Liver (tissue), 9 donors: ENCODE data around the gene FSIP1. TPM values are rescaled to one million over a fixed set of nuclear protein-coding genes. Genes with fewer than 3 reads are reported as not detected.

Experiments
- DNase-seq: peaks from one replicate; pipeline ENCODE4 v3.0.0-alpha.2; 2017; ENCODE audit warnings: low spot score
- H3K27ac ChIP-seq, 2 donors: one replicate each; pipeline ENCODE4 v1.7.0; 2013; ENCODE audit warnings: inconsistent platforms in 2 of 2, low read length in 2 of 2, control low read depth in 1 of 2, low read depth in 1 of 2, mild to moderate bottlenecking in 1 of 2
- H3K27me3 ChIP-seq, 4 donors: one replicate each; pipeline versions ENCODE4 v1.6.1 to v1.7.0; 2013; ENCODE audit warnings: low read length in 3 of 4, inconsistent platforms in 1 of 4, mild to moderate bottlenecking in 1 of 4, moderate library complexity in 1 of 4; ENCODE audit not compliant: control insufficient read depth in 4 of 4, insufficient read depth in 4 of 4
- H3K36me3 ChIP-seq, 4 donors: one replicate each; pipeline versions ENCODE4 v1.6.1 to v1.7.0; 2013; ENCODE audit warnings: low read length in 3 of 4, mild to moderate bottlenecking in 3 of 4, low read depth in 1 of 4, moderate library complexity in 1 of 4; ENCODE audit not compliant: control insufficient read depth in 4 of 4, insufficient read depth in 3 of 4
- H3K4me1 ChIP-seq, 4 donors: one replicate each; pipeline versions ENCODE4 v1.6.1 to v1.7.0; 2013; ENCODE audit warnings: low read length in 3 of 4, mild to moderate bottlenecking in 3 of 4, moderate library complexity in 1 of 4; ENCODE audit not compliant: control insufficient read depth in 4 of 4, insufficient read depth in 4 of 4
- H3K4me3 ChIP-seq, 3 donors: one replicate each; pipeline versions ENCODE4 v1.6.1 to v1.7.0; 2013; ENCODE audit warnings: low read length in 3 of 3, control low read depth in 1 of 3, low read depth in 1 of 3, mild to moderate bottlenecking in 1 of 3
- H3K9ac ChIP-seq, 2 donors: one replicate each; pipeline ENCODE4 v1.7.0; 2013; ENCODE audit warnings: low read length in 2 of 2, mild to moderate bottlenecking in 2 of 2, moderate library complexity in 2 of 2, control low read depth in 1 of 2, low read depth in 1 of 2
- H3K9me3 ChIP-seq, 4 donors: one replicate each; pipeline versions ENCODE4 v1.6.1 to v1.7.0; 2013; ENCODE audit warnings: low read length in 3 of 4; ENCODE audit not compliant: control insufficient read depth in 4 of 4
- EGR1 ChIP-seq, 2 donors: IDR thresholded peaks; 2 replicates each; pipeline ENCODE4 v1.6.1; 2016 to 2018; ENCODE audit warnings: antibody characterized with exemption in 2 of 2, low read depth in 2 of 2
- FOXA1 ChIP-seq: IDR thresholded peaks from 2 replicates; pipeline ENCODE4 v1.6.1; 2016; ENCODE audit warnings: antibody characterized with exemption
- FOXA2 ChIP-seq: IDR thresholded peaks from 2 replicates; pipeline ENCODE4 v1.6.1; 2016; ENCODE audit warnings: antibody characterized with exemption
- GABPA ChIP-seq, 2 donors: IDR thresholded peaks in 1 of 2; conservative IDR thresholded peaks in 1 of 2; 2 replicates each; pipeline ENCODE4 v1.6.1; 2016; ENCODE audit warnings: antibody characterized with exemption in 2 of 2, mild to moderate bottlenecking in 1 of 2, moderate library complexity in 1 of 2
- HNF4A ChIP-seq, 2 donors: conservative IDR thresholded peaks; 2 replicates each; pipeline ENCODE4 v1.6.1; 2016; ENCODE audit warnings: antibody characterized with exemption in 2 of 2, mild to moderate bottlenecking in 2 of 2
- HNF4G ChIP-seq: IDR thresholded peaks from 2 replicates; pipeline ENCODE4 v1.6.1; 2016; ENCODE audit warnings: antibody characterized with exemption
- JUND ChIP-seq, 2 donors: IDR thresholded peaks; 2 replicates each; pipeline ENCODE4 v1.6.1; 2016; ENCODE audit warnings: antibody characterized with exemption in 2 of 2
- NR2F2 ChIP-seq: IDR thresholded peaks from 2 replicates; pipeline ENCODE4 v1.6.1; 2016; ENCODE audit warnings: antibody characterized with exemption
- RAD21 ChIP-seq, 2 donors: IDR thresholded peaks; 2 replicates each; pipeline ENCODE4 v1.6.1; 2016; ENCODE audit warnings: antibody characterized with exemption in 2 of 2, mild to moderate bottlenecking in 2 of 2
- RXRA ChIP-seq, 2 donors: IDR thresholded peaks; 2 replicates each; pipeline ENCODE4 v1.6.1; 2017 to 2018; ENCODE audit warnings: antibody characterized with exemption in 2 of 2, mild to moderate bottlenecking in 1 of 2
- SP1 ChIP-seq: IDR thresholded peaks from 2 replicates; pipeline ENCODE4 v1.6.1; 2018; ENCODE audit warnings: antibody characterized with exemption, mild to moderate bottlenecking
- TAF1 ChIP-seq: conservative IDR thresholded peaks from 2 replicates; pipeline ENCODE4 v1.6.1; 2016; ENCODE audit warnings: antibody characterized with exemption, mild to moderate bottlenecking
- YY1 ChIP-seq: IDR thresholded peaks from 2 replicates; pipeline ENCODE4 v1.6.1; 2016; ENCODE audit warnings: antibody characterized with exemption, mild to moderate bottlenecking
- WGBS: extraction: QIAGEN DNeasy Blood & Tissue Kit; methylation state at CpG from one replicate; pipeline ENCODE4 v1.1.7; 2013; 5-methylcytosine and 5-hydroxymethylcytosine counted together
- polyA plus RNA-seq, 2 donors: library from polyadenylated mRNA; stranded (reverse) in 1 of 2; unstranded in 1 of 2; fragments of 200-250 nt in 1 of 2; fragments of >200 nt in 1 of 2; fragmentation: Nextera tagmentation in 1 of 2; extraction: Ambion mirVana in 1 of 2; gene quantifications; one replicate each; pipeline versions ENCODE4 v1.2.1 to v1.2.3, GENCODE V29; 2013 to 2015
- total RNA-seq, 2 donors: library from RNA; depleted of rRNA; stranded (reverse); fragments of >200 nt; gene quantifications; one replicate each; pipeline ENCODE4 v1.2.3, GENCODE V29; 2014
- TF ChIP-seq, protein P1 (sequence below): IDR thresholded peaks from 2 replicates; pipeline ENCODE4 v1.6.1; 2016; ENCODE audit warnings: antibody characterized with exemption
- TF ChIP-seq, protein P2 (sequence below): fragments of 150-350 bp; IDR thresholded peaks from 2 replicates; pipeline ENCODE4 v1.5.1; 2017; ENCODE audit warnings: improper control_type of control experiment, low read depth, low read length; ENCODE audit not compliant: missing input control
- TF ChIP-seq, protein P3 (sequence below): IDR thresholded peaks from 2 replicates; pipeline ENCODE4 v1.6.1; 2016; ENCODE audit warnings: antibody characterized with exemption, mild to moderate bottlenecking
- TF ChIP-seq, protein P4 (sequence below): IDR thresholded peaks from 2 replicates; pipeline ENCODE4 v1.6.1; 2016; ENCODE audit warnings: antibody characterized with exemption
- TF ChIP-seq, protein P5 (sequence below): IDR thresholded peaks from 2 replicates; pipeline ENCODE4 v1.6.1; 2016; ENCODE audit warnings: antibody characterized with exemption
- donor health status: healthy.
- donor health status: healthy.
- donor health status: healthy.
- donor health status: healthy.
- donor health status: healthy.

The FSIP1 gene
- total and polyA plus RNA-seq, 4 donors: 0.05 to 0.29 (median 0.13) TPM

DNA sequence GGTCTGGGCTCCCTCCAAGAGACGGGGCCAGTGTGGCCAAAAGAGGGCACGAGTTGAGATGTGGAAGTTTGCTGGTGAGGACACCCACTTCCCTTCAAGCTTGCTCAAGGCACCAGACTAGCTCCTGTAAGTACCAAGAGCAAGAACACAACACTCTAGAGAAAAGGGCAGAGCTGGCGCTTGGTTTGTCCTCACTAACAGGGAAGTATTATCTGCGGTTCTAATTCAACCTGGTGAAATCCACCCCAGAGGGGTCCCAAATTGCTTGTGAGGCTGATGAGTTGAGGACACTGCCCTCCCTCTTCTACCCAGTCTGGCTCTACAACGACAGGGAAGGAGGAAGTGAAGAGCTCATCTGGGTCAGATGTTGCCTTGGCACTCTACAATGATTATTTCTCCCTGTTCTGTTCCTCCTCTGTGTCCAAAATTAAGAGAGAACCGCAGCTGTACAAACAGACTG is 16.9 kb upstream of the FSIP1 start:
- DNase-seq: no peak
- TF ChIP-seq, protein P1, sequence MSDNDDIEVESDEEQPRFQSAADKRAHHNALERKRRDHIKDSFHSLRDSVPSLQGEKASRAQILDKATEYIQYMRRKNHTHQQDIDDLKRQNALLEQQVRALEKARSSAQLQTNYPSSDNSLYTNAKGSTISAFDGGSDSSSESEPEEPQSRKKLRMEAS: no peak
- TF ChIP-seq SP1 (no peak), TAF1 (no peak), EGR1 (IDR thresholded peaks at IDR 0.05; ENCODE audit: low read depth in 2 of 2) (no peak), YY1 (no peak), RAD21 (IDR thresholded peaks at IDR 0.05) (no peak), FOXA2 (no peak), NR2F2 (no peak), HNF4G (no peak), HNF4A (conservative IDR thresholded peaks at IDR 0.05) (no peak), RXRA (IDR thresholded peaks at IDR 0.05) (no peak), GABPA (IDR thresholded peaks at IDR 0.05 in 1 of 2, conservative IDR thresholded peaks at IDR 0.05 in 1 of 2) (no peak), JUND (IDR thresholded peaks at IDR 0.05) (no peak), FOXA1 (no peak)
- TF ChIP-seq, protein P2, sequence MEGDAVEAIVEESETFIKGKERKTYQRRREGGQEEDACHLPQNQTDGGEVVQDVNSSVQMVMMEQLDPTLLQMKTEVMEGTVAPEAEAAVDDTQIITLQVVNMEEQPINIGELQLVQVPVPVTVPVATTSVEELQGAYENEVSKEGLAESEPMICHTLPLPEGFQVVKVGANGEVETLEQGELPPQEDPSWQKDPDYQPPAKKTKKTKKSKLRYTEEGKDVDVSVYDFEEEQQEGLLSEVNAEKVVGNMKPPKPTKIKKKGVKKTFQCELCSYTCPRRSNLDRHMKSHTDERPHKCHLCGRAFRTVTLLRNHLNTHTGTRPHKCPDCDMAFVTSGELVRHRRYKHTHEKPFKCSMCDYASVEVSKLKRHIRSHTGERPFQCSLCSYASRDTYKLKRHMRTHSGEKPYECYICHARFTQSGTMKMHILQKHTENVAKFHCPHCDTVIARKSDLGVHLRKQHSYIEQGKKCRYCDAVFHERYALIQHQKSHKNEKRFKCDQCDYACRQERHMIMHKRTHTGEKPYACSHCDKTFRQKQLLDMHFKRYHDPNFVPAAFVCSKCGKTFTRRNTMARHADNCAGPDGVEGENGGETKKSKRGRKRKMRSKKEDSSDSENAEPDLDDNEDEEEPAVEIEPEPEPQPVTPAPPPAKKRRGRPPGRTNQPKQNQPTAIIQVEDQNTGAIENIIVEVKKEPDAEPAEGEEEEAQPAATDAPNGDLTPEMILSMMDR: no peak
- TF ChIP-seq, protein P3, sequence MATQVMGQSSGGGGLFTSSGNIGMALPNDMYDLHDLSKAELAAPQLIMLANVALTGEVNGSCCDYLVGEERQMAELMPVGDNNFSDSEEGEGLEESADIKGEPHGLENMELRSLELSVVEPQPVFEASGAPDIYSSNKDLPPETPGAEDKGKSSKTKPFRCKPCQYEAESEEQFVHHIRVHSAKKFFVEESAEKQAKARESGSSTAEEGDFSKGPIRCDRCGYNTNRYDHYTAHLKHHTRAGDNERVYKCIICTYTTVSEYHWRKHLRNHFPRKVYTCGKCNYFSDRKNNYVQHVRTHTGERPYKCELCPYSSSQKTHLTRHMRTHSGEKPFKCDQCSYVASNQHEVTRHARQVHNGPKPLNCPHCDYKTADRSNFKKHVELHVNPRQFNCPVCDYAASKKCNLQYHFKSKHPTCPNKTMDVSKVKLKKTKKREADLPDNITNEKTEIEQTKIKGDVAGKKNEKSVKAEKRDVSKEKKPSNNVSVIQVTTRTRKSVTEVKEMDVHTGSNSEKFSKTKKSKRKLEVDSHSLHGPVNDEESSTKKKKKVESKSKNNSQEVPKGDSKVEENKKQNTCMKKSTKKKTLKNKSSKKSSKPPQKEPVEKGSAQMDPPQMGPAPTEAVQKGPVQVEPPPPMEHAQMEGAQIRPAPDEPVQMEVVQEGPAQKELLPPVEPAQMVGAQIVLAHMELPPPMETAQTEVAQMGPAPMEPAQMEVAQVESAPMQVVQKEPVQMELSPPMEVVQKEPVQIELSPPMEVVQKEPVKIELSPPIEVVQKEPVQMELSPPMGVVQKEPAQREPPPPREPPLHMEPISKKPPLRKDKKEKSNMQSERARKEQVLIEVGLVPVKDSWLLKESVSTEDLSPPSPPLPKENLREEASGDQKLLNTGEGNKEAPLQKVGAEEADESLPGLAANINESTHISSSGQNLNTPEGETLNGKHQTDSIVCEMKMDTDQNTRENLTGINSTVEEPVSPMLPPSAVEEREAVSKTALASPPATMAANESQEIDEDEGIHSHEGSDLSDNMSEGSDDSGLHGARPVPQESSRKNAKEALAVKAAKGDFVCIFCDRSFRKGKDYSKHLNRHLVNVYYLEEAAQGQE: no peak
- TF ChIP-seq, protein P4, sequence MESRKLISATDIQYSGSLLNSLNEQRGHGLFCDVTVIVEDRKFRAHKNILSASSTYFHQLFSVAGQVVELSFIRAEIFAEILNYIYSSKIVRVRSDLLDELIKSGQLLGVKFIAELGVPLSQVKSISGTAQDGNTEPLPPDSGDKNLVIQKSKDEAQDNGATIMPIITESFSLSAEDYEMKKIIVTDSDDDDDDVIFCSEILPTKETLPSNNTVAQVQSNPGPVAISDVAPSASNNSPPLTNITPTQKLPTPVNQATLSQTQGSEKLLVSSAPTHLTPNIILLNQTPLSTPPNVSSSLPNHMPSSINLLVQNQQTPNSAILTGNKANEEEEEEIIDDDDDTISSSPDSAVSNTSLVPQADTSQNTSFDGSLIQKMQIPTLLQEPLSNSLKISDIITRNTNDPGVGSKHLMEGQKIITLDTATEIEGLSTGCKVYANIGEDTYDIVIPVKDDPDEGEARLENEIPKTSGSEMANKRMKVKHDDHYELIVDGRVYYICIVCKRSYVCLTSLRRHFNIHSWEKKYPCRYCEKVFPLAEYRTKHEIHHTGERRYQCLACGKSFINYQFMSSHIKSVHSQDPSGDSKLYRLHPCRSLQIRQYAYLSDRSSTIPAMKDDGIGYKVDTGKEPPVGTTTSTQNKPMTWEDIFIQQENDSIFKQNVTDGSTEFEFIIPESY: no peak
- TF ChIP-seq, protein P5, sequence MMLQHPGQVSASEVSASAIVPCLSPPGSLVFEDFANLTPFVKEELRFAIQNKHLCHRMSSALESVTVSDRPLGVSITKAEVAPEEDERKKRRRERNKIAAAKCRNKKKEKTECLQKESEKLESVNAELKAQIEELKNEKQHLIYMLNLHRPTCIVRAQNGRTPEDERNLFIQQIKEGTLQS: no peak
- no peak overlapping the region for H3K9ac ChIP-seq
- peaks cover 0 to 12% (median 1%) of the 10 kb centered on the region in 4 donors for H3K4me1 ChIP-seq
- no peaks in the 10 kb centered on the region for H3K9me3 ChIP-seq
- H3K4me3 ChIP-seq: no peak overlapping the region
- no peaks in the 10 kb centered on the region for H3K27me3 ChIP-seq
- WGBS: 79% methylated on average over 6 of the region's 6 CpGs
- no peaks in the 10 kb centered on the region for H3K36me3 ChIP-seq
- H3K27ac ChIP-seq: no peak overlapping the region
